Stimulated activated CD8-positive, alpha-beta memory T cell treated with anti-CD3 and anti-CD28 coated beads, Interleukin-2, amount 100 ng/mL, for 1 hour (primary cell): Measurements from ENCODE around the gene NOL3.

Source experiments
- DNase-seq, 2 donors: peaks; one replicate each; pipeline ENCODE4 v3.0.0-alpha.2; 2020; ENCODE audit warnings: low read depth in 2 of 2

The NOL3 gene

GRCh38 chr16:67155295-67156142, 14.8 kb upstream of the NOL3 start:
- DNase-seq = peak; percentile 52 to 62

DNA sequence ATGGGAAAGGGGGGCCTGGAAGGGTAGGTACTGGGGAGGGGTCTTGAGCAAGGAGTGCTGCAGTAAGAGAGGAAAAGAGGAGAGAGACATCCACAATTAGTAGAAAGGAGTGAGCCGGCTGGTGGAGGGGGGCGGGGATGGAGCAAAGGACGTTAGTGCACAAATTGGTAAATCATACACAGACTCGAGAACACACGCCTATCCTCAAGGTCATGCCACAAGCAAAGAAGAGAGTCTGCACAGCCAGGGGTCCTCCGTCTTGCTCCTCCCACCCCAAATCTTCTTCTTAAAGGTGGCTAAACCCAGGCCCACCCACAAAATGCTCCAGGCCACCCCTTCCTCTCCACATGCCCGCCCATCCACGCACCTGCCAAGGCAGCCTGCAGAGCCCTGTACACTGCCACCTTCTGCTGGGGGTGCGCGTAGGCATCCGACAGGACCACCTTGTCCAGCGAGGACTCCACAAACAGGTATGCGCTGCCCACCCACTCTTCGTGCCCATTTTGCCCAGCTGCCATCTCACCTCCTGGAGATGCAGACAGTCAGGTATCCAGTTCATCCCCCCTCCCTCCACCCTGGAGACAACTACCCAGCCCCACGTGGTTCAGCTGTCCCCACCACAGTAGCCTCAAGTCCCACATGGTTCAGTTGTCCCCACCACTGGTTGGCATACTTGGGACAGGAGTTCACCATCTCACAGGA, 14.0 kb upstream of the NOL3 start:
- DNase-seq = no peak

- no peak for DNase-seq
Measured at GRCh38 chr16:67157106-67157748, 13.1 kb upstream of the NOL3 start.

DNA sequence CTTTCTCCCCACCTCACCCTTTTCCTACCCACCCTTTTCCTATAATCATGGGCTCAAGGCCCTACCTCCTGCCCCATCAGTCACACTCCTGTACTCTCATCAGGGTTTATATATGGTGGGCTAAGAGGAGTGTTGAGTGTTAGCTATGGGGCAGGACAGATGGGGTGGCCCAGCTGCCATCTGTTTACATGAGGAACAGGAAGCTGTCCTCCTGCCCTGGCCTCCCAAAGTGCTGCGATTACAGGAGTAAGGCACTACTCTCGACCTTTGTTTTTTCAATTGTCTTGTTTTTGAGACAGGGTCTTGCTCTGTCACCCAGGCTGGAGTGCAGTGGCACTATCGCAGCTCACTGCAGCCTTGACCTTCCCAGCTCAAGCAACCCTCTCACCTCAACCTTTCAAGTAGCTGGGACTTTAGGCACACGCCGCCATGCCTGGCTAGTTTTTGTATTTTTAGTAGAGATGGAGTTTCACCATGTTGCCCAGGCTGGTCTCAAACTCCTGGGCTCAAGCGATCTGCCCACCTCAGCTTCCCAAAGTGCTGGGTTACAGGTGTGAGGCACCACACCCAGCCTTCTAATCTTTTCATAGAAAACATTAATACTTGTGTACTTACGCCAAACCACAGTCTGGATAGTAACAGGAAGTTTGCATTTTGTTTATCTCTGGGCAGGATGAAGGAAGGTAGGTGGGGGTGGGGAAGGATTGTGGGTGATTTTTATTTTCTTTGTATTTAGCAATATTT, 12.3 kb upstream of the NOL3 start:
- DNase-seq = no peak

DNA sequence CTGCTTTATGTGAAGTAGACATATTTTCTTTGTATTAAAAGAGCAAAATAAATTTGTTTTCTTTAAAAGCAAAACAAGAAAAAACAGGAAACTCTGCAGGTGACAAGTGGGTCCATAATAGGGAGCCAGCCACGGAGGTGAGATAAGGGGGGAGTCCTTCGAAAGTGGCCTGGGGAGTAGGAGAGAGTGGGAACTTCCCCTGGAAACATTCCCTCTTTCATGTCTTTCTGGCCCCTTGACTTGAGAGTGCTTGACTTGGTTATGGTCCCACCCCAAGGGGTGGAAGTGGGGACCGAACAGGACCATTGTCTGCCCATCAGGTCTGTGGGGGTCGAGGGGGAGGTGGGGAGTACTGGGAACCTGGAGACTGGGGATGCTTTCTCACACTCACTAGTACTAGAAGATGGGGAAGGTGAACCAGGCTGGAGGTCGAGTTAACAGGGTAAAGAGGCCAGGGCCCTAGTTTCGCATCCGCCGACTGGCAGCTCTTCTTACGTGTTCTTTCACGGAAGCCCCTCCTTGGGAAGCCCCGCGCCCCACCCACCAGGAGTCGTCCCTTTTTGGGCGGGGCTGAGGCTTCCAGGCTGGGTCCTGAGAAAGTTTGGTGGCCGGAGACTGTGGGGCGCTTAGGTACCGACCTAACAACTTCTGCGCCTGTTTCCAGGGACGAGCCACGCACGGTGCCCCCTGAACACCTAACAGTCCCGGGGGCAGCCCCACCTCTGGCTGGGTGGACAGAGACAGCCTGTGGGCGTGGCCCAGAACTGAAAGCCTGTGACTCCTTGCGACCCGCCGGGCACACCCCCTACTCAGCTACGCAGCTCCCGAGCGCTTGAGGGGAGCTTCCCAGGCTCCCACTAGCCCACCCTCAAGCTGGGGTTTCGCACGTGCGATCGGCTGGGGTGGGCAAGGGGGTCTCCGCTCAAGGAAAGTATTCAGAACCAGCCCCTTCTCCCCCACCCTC, 11.4 kb upstream of the NOL3 start:
- peak; percentile 43 to 69 for DNase-seq

DNA sequence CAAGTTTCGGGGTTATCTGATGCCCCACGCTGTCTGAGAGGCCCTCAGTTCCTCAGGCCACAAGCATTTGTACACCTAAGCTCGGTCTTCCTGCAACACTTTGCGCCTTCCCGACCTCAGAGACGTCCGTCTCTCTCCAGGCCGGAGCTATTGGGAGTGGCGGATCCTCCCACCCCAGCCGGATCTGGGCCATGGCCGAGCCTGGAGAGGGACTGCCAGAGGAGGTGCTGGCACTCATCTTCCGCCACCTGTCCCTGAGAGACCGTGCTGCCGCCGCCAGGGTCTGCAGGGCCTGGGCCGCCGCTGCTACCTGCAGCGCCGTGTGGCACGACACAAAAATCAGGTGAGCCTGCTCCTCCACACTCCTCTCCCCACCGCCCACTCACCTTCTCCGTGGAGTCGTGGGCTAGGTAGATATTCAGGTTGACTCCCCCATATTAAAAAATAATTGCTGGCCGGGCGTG, 8.7 kb upstream of the NOL3 start:
- DNase-seq = no peak

DNA sequence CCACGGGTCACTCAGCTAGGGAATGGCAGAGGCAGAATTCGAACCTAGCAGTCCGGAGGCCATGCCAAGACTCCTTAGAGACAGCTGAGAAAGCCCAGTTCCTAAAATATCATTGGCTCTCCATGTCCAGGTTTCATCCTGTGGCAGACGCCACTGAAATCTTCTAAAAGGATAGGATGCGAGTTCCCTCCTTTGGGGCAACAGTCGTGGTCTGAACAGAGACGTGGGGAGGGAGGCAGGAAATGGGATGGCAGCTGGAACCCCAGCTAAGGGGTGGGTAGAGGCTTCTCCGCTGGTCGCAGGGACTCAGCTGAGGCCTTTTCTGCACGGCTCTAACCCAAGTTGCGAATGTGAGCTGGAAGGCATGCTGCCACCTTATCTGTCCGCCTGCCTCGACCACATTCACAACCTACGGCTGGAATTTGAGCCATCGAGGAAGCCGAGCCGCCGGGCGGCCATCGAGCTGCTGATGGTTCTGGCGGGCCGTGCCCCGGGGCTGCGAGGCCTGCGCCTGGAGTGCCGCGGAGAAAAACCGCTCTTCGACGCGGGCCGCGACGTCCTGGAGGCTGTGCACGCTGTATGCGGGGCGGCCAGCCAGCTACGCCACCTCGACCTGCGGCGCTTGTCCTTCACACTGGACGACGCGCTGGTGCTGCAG, 7.7 kb upstream of the NOL3 start:
- no peak for DNase-seq

- no peak for DNase-seq
Measured at GRCh38 chr16:67163164-67163998, 7.0 kb upstream of the NOL3 start.

DNA sequence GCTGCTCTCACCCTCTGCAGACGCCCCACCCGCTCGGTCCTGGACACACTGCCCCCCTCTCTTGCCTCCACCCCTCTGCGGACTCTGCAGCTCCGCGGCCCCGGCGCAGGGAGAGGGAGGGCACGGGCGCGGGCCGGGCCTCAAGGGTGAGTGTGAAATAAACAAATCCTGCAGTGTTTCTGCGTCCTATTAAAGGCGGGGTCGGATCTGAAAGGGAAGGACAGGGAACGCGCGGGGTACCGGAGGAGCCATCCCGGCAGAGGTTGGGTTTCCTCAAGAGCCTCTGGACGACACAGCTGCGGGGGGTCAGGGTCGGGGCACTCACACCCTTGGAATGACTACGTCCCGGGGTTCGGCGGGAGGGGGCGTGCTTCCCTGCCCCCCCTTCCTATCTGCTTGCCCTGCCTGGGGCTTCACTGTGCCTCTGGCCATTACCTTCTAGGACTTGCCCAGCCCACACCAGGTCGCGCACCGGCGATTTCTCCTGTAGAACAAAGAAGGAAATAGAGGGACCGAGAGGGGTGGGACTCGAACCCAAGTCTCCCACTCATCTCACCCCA, 6.3 kb upstream of the NOL3 start:
- no peak for DNase-seq

DNA sequence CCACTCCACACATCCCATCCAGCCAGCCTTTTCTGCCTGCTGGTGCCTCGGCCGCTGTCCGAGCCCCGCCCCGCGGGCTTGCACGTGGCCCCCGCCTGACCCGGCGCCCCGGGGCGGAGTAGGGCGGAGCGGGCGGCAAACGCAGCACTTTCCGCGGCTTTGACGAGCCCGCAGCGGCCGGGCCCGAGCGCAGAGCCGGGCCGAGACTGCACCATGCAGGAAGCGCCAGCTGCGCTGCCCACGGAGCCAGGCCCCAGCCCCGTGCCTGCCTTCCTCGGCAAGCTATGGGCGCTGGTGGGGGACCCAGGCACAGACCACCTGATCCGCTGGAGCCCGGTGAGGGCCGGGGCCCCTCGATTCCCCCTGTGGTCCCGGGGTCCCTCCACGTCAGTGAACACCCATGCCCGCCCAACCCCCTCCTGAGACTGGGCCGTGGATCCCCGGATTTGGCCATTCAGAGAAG, 5.7 kb upstream of the NOL3 start, which contains the start of gene HSF4:
HSF4 (plus strand) TSS at position 147 of the 463 bp plus-strand sequence; CDS start at position 214, 67 bp downstream.
- DNase-seq = no peak

- no peak for DNase-seq
Measured at GRCh38 chr16:67165121-67166078, 4.9 kb upstream of the NOL3 start.

- DNase-seq = no peak
Measured at GRCh38 chr16:67166110-67166547, 4.2 kb upstream of the NOL3 start.

- DNase-seq = no peak
Measured at GRCh38 chr16:67166598-67167168, 3.7 kb upstream of the NOL3 start.

GRCh38 chr16:67167588-67167987, 2.8 kb upstream of the NOL3 start:
- no peak for DNase-seq

- no peak for DNase-seq
Measured at GRCh38 chr16:67169011-67169451, 1.3 kb upstream of the NOL3 start.

- no peak for DNase-seq
Measured at GRCh38 chr16:67169642-67170167, 633 bp upstream of the NOL3 start.
